NCI-H82 (cell line): ENCODE data around the gene CLPSL2.
A peak's percentile ranks its signal among the peaks of the same experiment; 100 is the strongest.

Experiments used
- DNase-seq: peaks from one replicate; lab custom pipeline; 2025; lab: John Stamatoyannopoulos, UW

CLPSL2 gene

GRCh38 chr6:35787266-35788218 lies 11.1 kb downstream of the CLPSL2 start:
- DNase-seq = no peak

DNA sequence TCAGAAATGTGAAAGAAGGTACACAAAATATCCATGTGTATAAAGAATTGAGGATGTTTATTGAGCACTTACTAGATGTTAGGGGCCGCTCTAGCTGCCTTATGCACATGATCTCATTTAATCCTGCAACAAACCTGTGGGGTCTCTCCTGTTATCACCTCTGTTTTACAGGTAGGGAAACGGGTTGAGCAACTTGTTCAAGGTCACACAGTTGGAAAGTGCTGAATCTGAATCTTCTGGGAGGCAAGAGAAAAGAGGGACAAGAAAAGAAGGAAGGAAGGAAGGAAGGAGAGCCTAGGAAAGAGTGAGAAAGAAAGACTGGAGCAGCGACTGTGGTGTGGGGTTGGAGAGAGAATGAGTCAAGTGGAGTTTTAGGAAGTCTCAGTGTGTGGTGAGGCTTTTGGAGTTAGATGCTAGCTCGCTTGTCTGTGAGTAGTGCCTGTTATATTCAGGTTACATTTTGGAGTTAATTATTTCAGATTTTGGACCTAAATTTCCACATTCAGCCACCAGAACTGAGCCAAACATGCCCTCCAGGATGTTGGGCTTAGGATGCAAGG lies 12.1 kb downstream of the CLPSL2 start:
- no peak for DNase-seq

- DNase-seq = no peak
Observed at GRCh38 chr6:35790683-35791082, 14.3 kb downstream of the CLPSL2 start.

- DNase-seq = no peak
Observed at GRCh38 chr6:35794536-35795452, 18.4 kb downstream of the CLPSL2 start.

DNA sequence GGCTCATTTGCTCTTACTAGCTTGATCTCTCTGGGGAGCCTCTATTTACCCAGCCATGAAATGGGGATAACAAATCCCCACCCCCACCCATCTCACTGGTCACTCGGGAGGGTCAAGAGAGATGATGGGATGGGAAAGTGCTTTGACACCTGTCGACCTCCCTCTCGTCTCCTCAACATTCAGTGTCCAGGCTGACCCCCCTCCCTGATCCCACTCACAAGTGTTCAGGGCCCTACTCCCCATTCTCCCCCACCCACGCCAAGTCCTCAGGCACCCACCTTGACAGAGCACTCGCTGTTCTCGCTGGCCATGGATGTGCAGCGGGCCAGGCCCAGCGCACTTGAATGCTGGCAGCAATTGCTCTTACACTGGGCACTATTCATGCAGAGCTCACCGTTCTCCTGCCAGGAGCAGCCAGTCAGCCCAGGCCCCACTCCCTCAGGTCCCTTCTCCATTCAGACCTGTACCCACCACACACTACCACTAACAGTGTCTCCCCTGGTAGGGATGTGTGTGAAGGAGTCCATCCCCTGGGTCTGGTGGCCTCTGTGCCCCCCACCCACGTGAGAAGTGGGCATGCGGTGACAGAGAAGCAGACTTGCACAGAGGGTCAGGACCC lies 19.2 kb downstream of the CLPSL2 start:
- no peak for DNase-seq

DNA sequence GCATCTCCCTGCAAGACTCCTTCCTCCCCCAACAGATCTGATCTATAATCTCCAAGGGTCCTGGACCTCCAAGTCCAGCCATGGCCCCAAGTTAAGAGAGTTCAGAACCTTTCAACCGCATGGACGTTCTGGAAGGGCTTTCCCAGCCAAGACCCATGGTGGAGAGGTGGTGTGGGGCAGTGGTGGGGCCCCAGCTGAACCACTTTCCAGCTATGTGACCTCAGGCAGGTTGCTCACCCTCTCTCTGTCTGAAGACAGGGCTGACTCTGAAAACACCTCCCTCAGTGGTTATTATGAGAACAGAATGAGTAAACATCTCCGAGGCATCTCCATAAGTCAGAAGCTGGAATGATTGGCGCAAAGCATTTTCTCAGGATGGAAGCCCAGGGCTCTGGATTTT lies 19.8 kb downstream of the CLPSL2 start:
- no peak for DNase-seq

DNA sequence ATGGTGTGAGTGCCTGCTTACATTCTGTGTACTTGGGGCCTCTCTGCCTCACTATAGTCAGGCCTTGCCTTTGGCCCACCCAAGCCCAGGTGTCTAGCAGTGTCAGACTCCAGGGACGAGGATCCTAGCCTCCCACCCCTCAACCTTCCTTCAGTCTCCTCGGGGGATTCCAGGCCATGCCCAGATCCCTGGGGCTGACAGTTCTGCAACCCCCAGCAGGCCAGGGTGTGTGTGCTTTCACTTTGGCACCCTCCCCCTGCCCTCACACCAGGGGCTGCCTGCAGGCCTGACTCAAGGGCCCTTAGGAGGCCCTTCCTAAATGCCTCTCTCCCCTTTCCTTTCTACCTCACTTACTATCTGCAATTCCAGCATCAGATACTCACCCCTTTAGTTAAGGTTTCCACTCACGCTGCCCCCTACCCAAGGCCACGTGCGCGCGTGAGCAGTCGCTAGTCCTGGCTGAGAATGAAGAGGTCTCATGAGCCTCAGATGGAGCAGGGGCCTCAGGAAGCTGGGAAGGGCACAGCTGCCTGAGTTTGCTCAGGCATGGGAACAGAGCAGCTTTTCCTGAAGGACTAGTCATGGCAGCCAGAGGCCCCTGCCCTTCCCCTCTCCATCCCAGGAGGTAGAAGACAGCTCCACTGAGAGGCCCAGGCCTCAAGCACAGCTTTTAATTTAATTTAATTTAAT lies 21.6 kb downstream of the CLPSL2 start:
- no peak for DNase-seq

GRCh38 chr6:35798706-35799105 lies 22.3 kb downstream of the CLPSL2 start:
- DNase-seq = no peak

DNA sequence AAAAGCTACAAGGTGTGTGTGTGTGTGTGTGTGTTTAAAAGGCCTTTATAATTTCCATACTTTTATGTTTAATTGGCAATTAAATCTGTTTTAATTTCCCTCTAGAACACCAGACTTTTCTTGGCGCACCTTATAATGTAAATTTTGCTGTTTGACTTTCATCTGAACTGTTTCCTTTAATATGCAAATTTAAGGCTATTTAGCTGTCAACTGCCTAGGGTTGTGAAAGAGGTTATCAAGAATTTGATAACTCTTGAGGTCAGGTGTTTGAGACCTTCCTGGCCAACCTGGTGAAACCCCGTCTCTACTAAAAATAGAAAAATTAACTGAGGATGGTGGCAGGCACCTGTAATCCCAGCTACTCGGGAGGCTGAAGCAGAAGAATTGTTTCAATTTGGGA lies 24.8 kb downstream of the CLPSL2 start:
- DNase-seq = no peak

DNA sequence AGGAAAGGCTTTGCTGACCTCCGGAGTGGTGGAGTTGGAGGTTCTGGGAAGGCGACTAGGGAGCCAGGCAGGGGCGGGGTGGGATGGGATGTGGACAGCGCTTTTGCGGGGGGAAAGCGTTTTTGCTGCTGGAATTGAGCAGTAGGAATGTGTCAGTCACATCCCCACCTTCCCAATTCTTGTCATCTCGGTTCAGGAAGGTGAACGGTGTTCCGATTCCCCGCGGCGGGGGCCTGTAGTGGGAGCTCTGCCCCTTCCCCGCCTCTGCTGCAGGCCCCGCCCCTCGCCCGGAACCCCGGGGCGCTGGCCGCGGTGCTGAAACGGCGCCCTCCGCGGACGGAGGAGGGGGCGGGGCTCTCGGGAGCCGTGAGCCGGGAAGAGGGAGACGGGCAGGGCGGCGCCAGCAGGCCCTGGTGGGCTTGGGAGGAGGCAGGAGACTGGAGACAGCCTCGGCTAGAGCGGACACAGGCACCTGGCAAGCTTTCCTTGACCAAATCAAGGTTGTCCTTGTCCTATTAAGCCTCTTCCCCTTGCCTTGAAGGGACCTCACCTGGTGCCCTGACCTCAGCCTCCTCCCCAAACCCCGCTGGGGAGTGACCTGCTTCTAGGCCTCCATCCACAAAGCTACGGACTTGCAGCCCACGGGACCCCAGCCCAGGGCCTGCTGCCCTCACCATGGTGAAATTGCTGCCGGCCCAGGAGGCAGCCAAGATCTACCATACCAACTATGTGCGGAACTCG lies 28.8 kb downstream of the CLPSL2 start, which contains the start of gene LHFPL5:
LHFPL5 (plus strand) TSS at position 357 of the 741 bp plus-strand sequence; CDS start at position 676, 319 bp downstream.
- peak; percentile 79 for DNase-seq

DNA sequence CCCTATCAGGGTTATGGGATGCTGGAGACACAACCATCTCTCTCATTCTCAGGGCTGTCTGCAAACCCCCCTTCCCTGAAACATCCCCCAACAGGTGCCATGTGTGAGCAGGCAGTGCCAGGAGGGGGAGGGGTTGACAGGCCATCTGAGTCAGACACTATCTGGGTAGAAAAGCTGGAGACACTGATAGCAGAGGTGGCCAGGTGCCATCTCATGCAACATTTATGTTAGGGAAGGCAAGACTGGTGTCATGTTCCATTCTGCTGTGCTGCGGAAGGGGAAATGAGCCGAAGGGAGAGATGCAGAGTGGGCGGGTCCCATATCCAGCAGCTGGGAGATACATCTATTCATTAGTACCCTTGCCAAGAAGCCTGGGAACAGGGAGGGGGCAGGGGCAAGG lies 32.3 kb downstream of the CLPSL2 start:
- no peak for DNase-seq

GRCh38 chr6:35809809-35810208 lies 33.4 kb downstream of the CLPSL2 start:
- DNase-seq = no peak

DNA sequence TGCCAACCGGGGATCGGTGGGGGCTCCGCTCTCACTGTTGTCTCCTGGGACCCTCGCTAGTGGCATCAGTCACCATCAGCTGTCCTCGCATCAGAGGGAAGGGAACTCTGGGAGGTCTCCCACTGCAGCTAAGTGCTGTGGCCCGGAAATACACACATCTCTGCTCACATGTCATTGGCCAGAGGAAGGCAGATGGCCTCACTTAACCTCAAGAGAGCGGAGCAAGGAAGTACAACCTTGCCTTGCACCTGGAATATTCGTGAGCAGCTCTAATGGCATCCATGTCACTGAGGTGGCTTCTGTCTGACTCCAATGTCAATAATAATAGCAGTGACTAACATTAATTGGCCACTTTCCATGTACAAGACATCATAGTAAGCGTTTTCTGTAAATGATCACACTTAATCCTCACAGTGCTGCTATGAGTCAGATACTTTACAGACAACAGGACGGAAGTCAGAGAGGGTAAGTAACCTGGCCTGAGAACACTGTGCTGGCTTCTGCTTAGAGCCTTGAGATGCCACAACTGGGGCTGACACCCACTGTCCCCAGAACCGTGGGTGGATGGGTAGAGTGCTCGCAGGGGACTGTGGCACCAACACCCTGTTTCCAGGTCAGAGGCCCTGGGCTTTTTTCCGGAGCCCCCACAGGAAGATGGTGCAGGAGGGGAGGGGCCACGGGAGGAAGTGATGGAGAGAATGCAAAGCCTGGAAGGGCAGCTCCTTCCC lies 34.7 kb downstream of the CLPSL2 start:
- no peak for DNase-seq

DNA sequence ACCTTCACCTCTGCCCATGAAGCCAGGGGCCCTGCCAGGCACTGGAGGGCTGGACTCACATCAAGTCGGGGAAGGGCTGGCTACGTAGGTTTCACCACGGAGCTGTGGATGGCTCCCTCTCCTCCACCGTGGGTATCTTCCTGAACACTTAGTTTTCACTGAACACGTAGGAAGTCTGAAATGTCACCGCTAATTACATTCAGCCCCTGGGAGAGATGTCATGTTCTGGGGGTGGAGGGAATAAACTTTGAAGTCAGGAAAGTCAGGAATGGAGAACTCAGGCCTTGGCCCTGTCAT lies 35.2 kb downstream of the CLPSL2 start:
- no peak for DNase-seq

GRCh38 chr6:35817515-35817914 lies 41.1 kb downstream of the CLPSL2 start:
- DNase-seq = no peak

DNA sequence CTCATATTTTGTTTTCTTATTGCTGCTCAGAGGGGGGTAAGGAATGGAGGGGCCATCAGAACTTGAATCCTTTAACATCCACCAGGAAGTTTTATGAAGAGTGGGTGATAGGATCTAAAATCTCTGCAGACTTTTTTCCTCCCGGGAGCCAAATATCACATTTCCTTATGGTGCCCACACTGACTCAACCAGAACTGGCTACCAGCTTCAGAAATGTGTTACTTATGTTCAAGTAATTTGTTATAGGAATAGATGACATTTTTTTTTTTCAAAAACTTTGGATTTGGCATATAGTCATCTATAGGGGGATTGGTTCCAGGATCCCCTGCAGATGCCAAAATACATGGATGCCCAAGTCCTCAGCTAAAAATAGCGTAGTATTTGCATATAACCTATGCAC lies 47.2 kb downstream of the CLPSL2 start:
- no peak for DNase-seq

GRCh38 chr6:35824552-35825192 lies 48.3 kb downstream of the CLPSL2 start:
- DNase-seq = no peak
